SJCRH30 (cell line): ENCODE measurements around the gene GJC1. TPM values are rescaled to one million over a fixed set of nuclear protein-coding genes. Genes with fewer than 3 reads are reported as not detected.

Experiments used
- DNase-seq, 2 experiments: peaks; one replicate each; pipeline ENCODE4 v3.0.0-alpha.2; 2015 to 2020
- H3K27ac ChIP-seq: fragments of 250-450 bp; sonication (Bioruptor Pico); 2 replicates; pipeline ENCODE4 v1.5.1; 2020; ENCODE audit warnings: mild to moderate bottlenecking, moderate library complexity
- H3K27me3 ChIP-seq: fragments of 250-450 bp; sonication (Bioruptor Pico); 2 replicates; pipeline ENCODE4 v1.5.1; 2020; ENCODE audit warnings: mild to moderate bottlenecking, moderate library complexity
- H3K36me3 ChIP-seq: fragments of 250-450 bp; sonication (Bioruptor Pico); 2 replicates; pipeline ENCODE4 v1.5.1; 2020; ENCODE audit warnings: mild to moderate bottlenecking, moderate library complexity
- H3K4me1 ChIP-seq: fragments of 250-450 bp; sonication (Bioruptor Pico); 2 replicates; pipeline ENCODE4 v1.5.1; 2020; ENCODE audit warnings: mild to moderate bottlenecking, moderate library complexity
- H3K4me3 ChIP-seq: fragments of 250-450 bp; sonication (Bioruptor Pico); 2 replicates; pipeline ENCODE4 v1.5.1; 2020; ENCODE audit warnings: mild to moderate bottlenecking, moderate library complexity
- H3K9me3 ChIP-seq: fragments of 250-450 bp; sonication (Bioruptor Pico); replicated peaks from 2 replicates; pipeline ENCODE4 v1.5.1; 2020; ENCODE audit warnings: mild to moderate bottlenecking, moderate library complexity
- total RNA-seq: library from RNA; depleted of rRNA; stranded (reverse); fragments of >200 nt; shearing (Covaris generic); gene quantifications from 2 replicates; pipeline ENCODE4 v1.2.3, GENCODE V29; 2014; rRNA removed

Gene GJC1
- 45.9 and 47.4 TPM in 2 replicates for total RNA-seq

DNA sequence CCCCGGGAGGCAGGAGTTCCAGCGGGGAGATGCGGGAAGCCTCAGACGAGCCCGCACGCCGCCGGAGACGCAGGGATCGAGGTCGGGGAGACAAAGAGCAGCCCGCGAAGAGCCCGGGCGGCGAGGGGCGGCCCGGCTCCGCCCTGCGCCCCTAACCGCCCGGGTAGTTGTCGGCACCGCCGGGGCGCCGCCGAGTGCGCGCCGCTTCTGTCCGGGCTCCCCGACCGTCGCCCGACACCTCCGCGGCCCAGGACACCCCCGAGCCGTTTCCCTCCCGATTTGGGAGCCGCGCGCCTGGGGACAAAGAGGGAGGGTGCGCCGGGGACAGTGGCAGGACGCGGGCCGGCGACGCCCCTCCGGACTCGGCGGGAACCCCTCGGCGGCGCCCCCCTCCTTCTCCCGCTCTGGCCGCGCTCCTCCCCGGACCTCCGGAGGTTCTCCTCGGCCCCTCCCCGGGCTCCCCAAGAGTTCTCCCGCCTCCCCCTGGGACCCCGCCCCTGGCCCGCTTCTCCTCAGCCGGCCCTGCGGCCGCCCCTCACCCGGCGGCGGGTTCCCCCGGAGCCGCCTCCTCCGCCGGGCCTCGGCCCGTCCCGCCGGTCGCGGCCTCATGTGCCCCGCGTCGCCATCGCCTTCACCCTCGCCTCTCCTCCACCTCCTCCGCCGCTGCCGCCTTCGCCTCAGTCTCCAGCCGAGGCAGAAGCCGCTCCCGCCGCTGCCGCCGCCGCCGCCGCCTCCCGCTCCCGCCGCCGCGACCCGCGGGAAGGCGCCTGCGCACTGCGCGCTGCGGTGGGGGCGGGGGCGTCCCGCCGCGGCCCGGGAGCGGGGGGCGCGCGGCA is at the start of gene GJC1:
Gene GJC1 (minus strand): TSS at position 765 of the 836 bp plus-strand sequence. CDS start 24,470 bp downstream, outside the sequence.
- no peaks in the 10 kb centered on the region for H3K9me3 ChIP-seq
- peak; percentile 73 to 78 for DNase-seq
- no peaks in the 10 kb centered on the region; the same call in 1 of the 2 replicates for H3K36me3 ChIP-seq
- H3K4me1 ChIP-seq, result peaks cover 15% of the 10 kb centered on the region
- H3K4me3 ChIP-seq, result peak within 1 kb of the TSS; percentile 93
- no peaks in the 10 kb centered on the region for H3K27me3 ChIP-seq
- peak within 1 kb of the TSS; percentile 61 for H3K27ac ChIP-seq

- Histone ChIP-seq H3K4me1 (no peaks in the 10 kb centered on the region), H3K27me3 (no peaks in the 10 kb centered on the region), H3K9me3 (no peaks in the 10 kb centered on the region), H3K36me3 (peaks cover 91% of the 10 kb centered on the region), H3K4me3 (no peak overlapping the region), H3K27ac (no peak overlapping the region)
- no peak for DNase-seq
These were observed 49.3 kb upstream of the GJC1 start for GRCh38 chr17:44879376-44879775.

DNA sequence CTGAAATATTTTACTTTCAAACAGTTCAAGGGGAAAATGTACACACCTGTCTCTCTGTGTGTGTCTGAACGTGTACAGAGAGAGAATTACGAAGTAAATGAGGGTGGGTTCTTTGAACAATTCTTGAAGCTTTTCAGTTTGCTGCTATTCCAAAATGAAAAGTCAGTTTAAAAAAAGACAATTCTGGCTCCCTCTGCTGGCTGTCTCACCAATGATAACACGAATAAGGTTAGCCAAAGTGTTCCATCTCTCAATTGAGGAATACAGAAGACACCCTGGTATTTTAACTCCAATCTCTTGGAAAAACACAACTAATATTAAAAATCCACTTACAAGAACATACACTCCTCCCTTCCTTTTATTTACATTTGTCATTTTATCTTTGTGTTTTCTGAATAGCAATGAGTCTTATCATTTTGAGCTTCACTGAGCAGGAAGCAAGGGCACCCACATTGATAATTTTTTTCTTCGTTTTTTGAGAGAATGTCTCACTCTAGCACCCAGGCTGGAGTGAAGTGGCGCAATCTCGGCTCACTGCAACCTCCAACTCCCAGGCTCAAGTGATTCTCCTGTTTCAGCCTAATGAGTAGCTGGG is 48.6 kb upstream of the GJC1 start:
- peak; percentile 26 to 60 for DNase-seq
- H3K9me3 ChIP-seq, result no peaks in the 10 kb centered on the region
- no peak overlapping the region for H3K4me3 ChIP-seq
- H3K27ac ChIP-seq, result no peak overlapping the region
- H3K27me3 ChIP-seq, result no peaks in the 10 kb centered on the region
- no peaks in the 10 kb centered on the region for H3K4me1 ChIP-seq
- peaks cover 89% of the 10 kb centered on the region for H3K36me3 ChIP-seq

- Histone ChIP-seq H3K27me3 (no peaks in the 10 kb centered on the region), H3K4me3 (no peak overlapping the region), H3K4me1 (no peaks in the 10 kb centered on the region), H3K9me3 (no peaks in the 10 kb centered on the region), H3K27ac (no peak overlapping the region), H3K36me3 (peaks cover 86% of the 10 kb centered on the region)
- DNase-seq, result no peak
These were observed 47.0 kb upstream of the GJC1 start for GRCh38 chr17:44877121-44877520.

- Histone ChIP-seq H3K36me3 (peaks cover 82% of the 10 kb centered on the region), H3K4me3 (no peak overlapping the region), H3K9me3 (no peaks in the 10 kb centered on the region), H3K4me1 (no peaks in the 10 kb centered on the region), H3K27me3 (no peaks in the 10 kb centered on the region), H3K27ac (no peak overlapping the region)
- DNase-seq, result no peak
These were observed 45.7 kb upstream of the GJC1 start for GRCh38 chr17:44875761-44876160.

DNA sequence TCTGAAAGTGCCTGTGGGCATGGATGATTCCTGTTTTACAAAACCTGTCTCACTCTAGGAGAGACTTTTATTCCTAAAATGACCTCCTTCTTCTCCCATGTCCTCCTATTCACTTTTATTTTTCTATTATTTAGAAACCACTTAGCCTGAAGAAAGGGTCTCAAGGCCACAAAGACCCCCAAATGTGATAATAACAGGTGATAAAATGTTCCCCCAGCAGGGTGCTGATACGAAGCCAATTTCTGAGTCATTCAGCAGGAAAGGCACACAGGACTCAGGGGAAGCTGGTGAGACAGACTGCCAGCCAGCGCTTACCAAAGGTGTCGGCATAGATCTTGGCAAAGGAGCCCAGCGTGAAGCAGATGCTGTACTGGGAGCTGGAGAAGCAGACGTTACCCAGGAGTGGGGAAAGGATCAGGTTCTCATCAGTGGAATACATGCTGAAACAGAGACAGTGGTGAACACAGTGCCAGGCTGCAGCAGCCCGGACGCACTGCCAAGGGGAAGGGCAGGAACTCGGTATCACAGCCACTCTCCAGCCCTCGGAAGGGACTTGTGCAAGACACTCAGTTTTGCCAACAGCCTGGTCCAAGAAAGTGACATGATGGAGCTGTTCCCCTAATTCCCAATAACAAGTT is 42.2 kb upstream of the GJC1 start:
- Histone ChIP-seq H3K27me3 (no peaks in the 10 kb centered on the region), H3K9me3 (no peaks in the 10 kb centered on the region), H3K27ac (no peak overlapping the region), H3K36me3 (peaks cover 68% of the 10 kb centered on the region), H3K4me1 (no peaks in the 10 kb centered on the region), H3K4me3 (no peak overlapping the region)
- DNase-seq, result no peak

- no peak overlapping the region for H3K27ac ChIP-seq
- no peaks in the 10 kb centered on the region for H3K9me3 ChIP-seq
- no peak for DNase-seq
- no peaks in the 10 kb centered on the region for H3K27me3 ChIP-seq
- no peak overlapping the region for H3K4me3 ChIP-seq
- peaks cover 66% of the 10 kb centered on the region for H3K36me3 ChIP-seq
- H3K4me1 ChIP-seq, result no peaks in the 10 kb centered on the region
These were observed 41.5 kb upstream of the GJC1 start for GRCh38 chr17:44871556-44871955.

- Histone ChIP-seq H3K27ac (no peak overlapping the region), H3K4me1 (no peaks in the 10 kb centered on the region), H3K4me3 (no peak overlapping the region), H3K36me3 (peaks cover 55% of the 10 kb centered on the region), H3K9me3 (no peaks in the 10 kb centered on the region), H3K27me3 (no peaks in the 10 kb centered on the region)
- no peak for DNase-seq
These were observed 37.8 kb upstream of the GJC1 start for GRCh38 chr17:44867841-44868240.

GRCh38 chr17:44865931-44866330 is 35.8 kb upstream of the GJC1 start:
- peaks cover 59% of the 10 kb centered on the region for H3K36me3 ChIP-seq
- DNase-seq, result no peak
- H3K4me3 ChIP-seq, result no peak overlapping the region
- no peaks in the 10 kb centered on the region for H3K27me3 ChIP-seq
- H3K27ac ChIP-seq, result no peak overlapping the region
- H3K9me3 ChIP-seq, result no peaks in the 10 kb centered on the region
- H3K4me1 ChIP-seq, result no peaks in the 10 kb centered on the region

DNA sequence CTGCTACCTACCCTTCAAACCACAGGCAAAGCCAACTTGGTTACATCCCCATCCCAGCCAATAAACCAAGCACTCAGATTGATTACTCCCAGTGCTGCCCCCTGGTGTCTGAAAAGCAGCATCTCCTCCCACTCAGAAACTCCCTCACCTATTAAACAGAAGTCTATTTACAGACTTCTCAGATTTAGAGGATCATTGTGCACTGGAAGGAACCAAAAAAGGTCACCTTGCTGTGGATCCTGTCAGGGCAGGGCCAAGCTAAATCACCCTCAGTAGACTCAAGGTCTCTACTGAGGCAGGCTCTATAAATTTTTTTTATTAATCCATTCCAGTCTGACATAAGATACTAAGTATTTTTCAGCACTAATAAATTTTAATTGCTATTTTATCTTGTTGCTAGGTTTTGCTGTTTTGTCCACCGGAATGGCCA is 35.2 kb upstream of the GJC1 start:
- H3K27ac ChIP-seq, result no peak overlapping the region
- no peaks in the 10 kb centered on the region for H3K9me3 ChIP-seq
- H3K4me3 ChIP-seq, result no peak overlapping the region
- DNase-seq, result peak; percentile 74 to 89
- H3K27me3 ChIP-seq, result no peaks in the 10 kb centered on the region
- H3K4me1 ChIP-seq, result no peaks in the 10 kb centered on the region
- peaks cover 61% of the 10 kb centered on the region for H3K36me3 ChIP-seq

- Histone ChIP-seq H3K27ac (no peak overlapping the region), H3K36me3 (peaks cover 61% of the 10 kb centered on the region), H3K9me3 (no peaks in the 10 kb centered on the region), H3K4me3 (no peak overlapping the region), H3K4me1 (no peaks in the 10 kb centered on the region), H3K27me3 (no peaks in the 10 kb centered on the region)
- DNase-seq, result no peak
These were observed 34.7 kb upstream of the GJC1 start for GRCh38 chr17:44864831-44865230.

DNA sequence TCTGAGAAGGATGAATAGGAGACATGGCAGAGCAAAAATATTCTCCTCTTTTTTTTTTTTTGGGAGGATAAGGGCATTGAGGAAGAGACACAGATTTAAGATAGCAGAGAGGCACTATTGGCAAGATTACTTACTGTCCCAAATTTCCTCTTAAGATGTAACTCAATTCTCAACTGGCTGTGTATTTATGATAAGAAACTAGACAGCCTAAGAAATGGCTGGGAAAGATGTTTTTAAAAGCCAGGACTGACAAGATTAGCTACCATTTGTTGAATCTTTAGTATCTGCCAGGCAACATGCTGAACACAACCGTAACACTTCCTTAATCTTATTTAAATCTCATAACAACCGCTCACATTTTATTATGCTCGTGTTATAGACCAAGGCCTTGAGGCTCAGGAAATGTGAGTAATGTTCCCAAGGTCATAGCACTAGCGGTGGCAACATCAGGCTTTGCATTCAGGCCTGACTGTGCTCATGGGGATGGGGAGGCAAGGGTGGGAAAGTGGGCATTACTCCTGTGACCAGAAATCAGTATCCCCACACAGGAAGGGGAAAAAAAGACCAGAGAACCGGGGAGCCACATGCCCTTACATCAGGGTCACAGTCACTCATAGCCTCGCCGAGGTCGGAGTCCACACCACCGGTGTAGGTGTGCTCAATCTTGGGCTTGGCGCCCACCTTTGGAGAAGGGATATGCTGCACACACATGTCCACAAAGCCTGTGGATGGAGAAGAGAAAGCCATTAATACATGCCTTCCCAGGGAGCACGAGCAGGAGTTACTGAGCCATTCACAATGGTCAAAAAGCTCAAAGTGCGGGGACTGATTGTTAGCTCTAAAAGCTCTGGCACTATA is 33.2 kb upstream of the GJC1 start:
- H3K27me3 ChIP-seq, result no peaks in the 10 kb centered on the region
- H3K4me1 ChIP-seq, result no peaks in the 10 kb centered on the region
- peaks cover 66% of the 10 kb centered on the region for H3K36me3 ChIP-seq
- no peak overlapping the region for H3K4me3 ChIP-seq
- no peak overlapping the region for H3K27ac ChIP-seq
- H3K9me3 ChIP-seq, result no peaks in the 10 kb centered on the region
- no peak for DNase-seq

DNA sequence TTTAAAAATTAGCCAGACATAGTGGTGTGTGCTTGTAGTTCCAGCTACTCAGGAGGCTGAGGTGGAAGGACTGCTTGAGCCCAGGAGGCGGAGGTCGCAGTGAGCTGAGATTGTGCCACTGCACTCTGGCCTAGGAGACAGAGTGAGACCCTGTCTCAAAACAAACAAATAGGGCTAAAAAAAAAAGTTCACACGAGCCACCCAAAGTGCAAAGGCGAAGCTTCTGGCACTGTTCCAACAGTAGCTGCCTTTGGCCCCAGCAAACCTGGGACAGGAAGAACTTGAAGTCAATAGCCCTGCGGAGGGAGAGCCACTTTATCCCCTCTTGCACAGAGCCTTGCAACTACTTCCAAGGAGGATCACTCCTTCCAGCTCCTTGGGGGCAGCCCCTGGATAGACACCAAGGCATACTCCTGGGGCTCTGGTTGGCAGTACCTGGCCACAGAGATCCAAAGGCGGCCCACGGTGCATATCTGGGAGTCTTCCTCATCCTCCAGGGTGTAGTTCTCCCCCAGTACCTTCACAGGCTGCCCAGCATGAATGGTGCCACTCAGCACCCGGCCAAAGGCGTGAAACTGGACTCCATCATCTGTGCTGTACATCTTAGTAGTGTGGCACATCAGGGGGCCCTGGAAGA is 32.3 kb upstream of the GJC1 start:
- no peak overlapping the region for H3K27ac ChIP-seq
- no peaks in the 10 kb centered on the region for H3K4me1 ChIP-seq
- no peak overlapping the region for H3K4me3 ChIP-seq
- no peak for DNase-seq
- no peaks in the 10 kb centered on the region for H3K27me3 ChIP-seq
- peaks cover 69% of the 10 kb centered on the region for H3K36me3 ChIP-seq
- H3K9me3 ChIP-seq, result no peaks in the 10 kb centered on the region

- Histone ChIP-seq H3K36me3 (peaks cover 82% of the 10 kb centered on the region), H3K27me3 (no peaks in the 10 kb centered on the region), H3K27ac (no peak overlapping the region), H3K4me3 (no peak overlapping the region), H3K9me3 (no peaks in the 10 kb centered on the region), H3K4me1 (no peaks in the 10 kb centered on the region)
- no peak for DNase-seq
These were observed 29.6 kb upstream of the GJC1 start for GRCh38 chr17:44859701-44860100.
